WTC11 (cell line): Measurements from ENCODE around the gene NRF1. TPM values are rescaled to one million over a fixed set of nuclear protein-coding genes. Genes with fewer than 3 reads are reported as not detected.

Experiments
- ATAC-seq: fragments of 200-7000 bp; cut with Tn5 transposase; 2 replicates; pipeline ENCODE4 v1.10.0; 2021; ENCODE audit warnings: mild to moderate bottlenecking, moderate library complexity
- CTCF ChIA-PET: fragments of 300-600 bp; sonication (Branson Sonifier 250); formaldehyde crosslinking; loops from one replicate; lab custom pipeline; 2021; ENCODE audit warnings: antibody characterized with exemption; lab: Charles Lee
- POLR2A ChIA-PET: fragments of 350-600 bp; sonication (Branson Sonifier 250); formaldehyde crosslinking; loops from one replicate; lab custom pipeline; 2021; ENCODE audit warnings: antibody characterized with exemption; lab: Charles Lee
- DNase-seq: peaks from one replicate; pipeline ENCODE4 v3.0.0; 2021; ENCODE audit warnings: low spot score
- H3K27ac Mint-ChIP-seq: 2 replicates; pipeline ENCODE4 v1.8.0; 2021; ENCODE audit warnings: mixed read lengths
- H3K27me3 Mint-ChIP-seq: 2 replicates; pipeline ENCODE4 v1.8.0; 2021; ENCODE audit warnings: low read depth, mild to moderate bottlenecking, moderate library complexity, mixed read lengths
- H3K36me3 Mint-ChIP-seq: 2 replicates; pipeline ENCODE4 v1.8.0; 2021; ENCODE audit warnings: mixed read lengths
- H3K4me1 Mint-ChIP-seq: 2 replicates; pipeline ENCODE4 v1.8.0; 2022; ENCODE audit warnings: mixed read lengths
- H3K4me3 Mint-ChIP-seq: 2 replicates; pipeline ENCODE4 v1.8.0; 2021; ENCODE audit warnings: mild to moderate bottlenecking, moderate library complexity, mixed read lengths
- H3K9me3 Mint-ChIP-seq: 2 replicates; pipeline ENCODE4 v1.8.0; 2021; ENCODE audit warnings: mixed read lengths
- CBFB ChIP-seq: sonication (generic); formaldehyde crosslinking; IDR thresholded peaks from 2 replicates; pipeline ENCODE4 v1.8.1; 2022; ENCODE audit warnings: mild to moderate bottlenecking, low read depth, missing genetic modification reagents
- ESRRA ChIP-seq: sonication (generic); formaldehyde crosslinking; IDR thresholded peaks from 2 replicates; pipeline ENCODE4 v1.8.1; 2022; ENCODE audit warnings: mild to moderate bottlenecking, missing genetic modification reagents, borderline replicate concordance
- JAZF1 ChIP-seq: fragments of 250-450 bp; sonication (Bioruptor Pico); IDR thresholded peaks from 2 replicates; pipeline ENCODE4 v1.9.0; 2021; ENCODE audit warnings: moderate library complexity, mild to moderate bottlenecking, inconsistent platforms
- MAX ChIP-seq: sonication (generic); formaldehyde crosslinking; IDR thresholded peaks from 2 replicates; pipeline ENCODE4 v1.8.0; 2022; ENCODE audit warnings: mild to moderate bottlenecking, missing genetic modification reagents
- MYBL2 ChIP-seq: sonication (generic); formaldehyde crosslinking; IDR thresholded peaks from 2 replicates; pipeline ENCODE4 v1.8.1; 2023; ENCODE audit warnings: mild to moderate bottlenecking, moderate library complexity, missing genetic modification reagents
- NFE2L1 ChIP-seq: sonication (generic); formaldehyde crosslinking; IDR thresholded peaks from 2 replicates; pipeline ENCODE4 v1.8.1; 2023; ENCODE audit warnings: missing genetic modification reagents
- NR3C1 ChIP-seq: sonication (generic); formaldehyde crosslinking; conservative IDR thresholded peaks from 2 replicates; pipeline ENCODE4 v1.8.1; 2023; ENCODE audit warnings: low read depth, mild to moderate bottlenecking, missing genetic modification reagents
- PRDM15 ChIP-seq: sonication (generic); formaldehyde crosslinking; IDR thresholded peaks from 2 replicates; pipeline ENCODE4 v1.8.0; 2022; ENCODE audit warnings: missing genetic modification reagents
- RELA ChIP-seq: sonication (generic); formaldehyde crosslinking; IDR thresholded peaks from 2 replicates; pipeline ENCODE4 v1.8.1; 2022; ENCODE audit warnings: missing genetic modification reagents, mild to moderate bottlenecking, borderline replicate concordance
- TEAD1 ChIP-seq: sonication (generic); formaldehyde crosslinking; IDR thresholded peaks from 2 replicates; pipeline ENCODE4 v1.8.0; 2022; ENCODE audit warnings: mild to moderate bottlenecking, missing genetic modification reagents
- TP53 ChIP-seq: sonication (generic); formaldehyde crosslinking; IDR thresholded peaks from 2 replicates; pipeline ENCODE4 v1.8.1; 2023; ENCODE audit warnings: mild to moderate bottlenecking, missing genetic modification reagents
- ZBTB21 ChIP-seq: sonication (generic); formaldehyde crosslinking; IDR thresholded peaks from 2 replicates; pipeline ENCODE4 v1.8.1; 2023; ENCODE audit warnings: mild to moderate bottlenecking, missing genetic modification reagents, borderline replicate concordance
- ZNF423 ChIP-seq: fragments of 250-450 bp; sonication (Bioruptor Pico); IDR thresholded peaks from 2 replicates; pipeline ENCODE4 v2.1.2; 2022; ENCODE audit warnings: mild to moderate bottlenecking, moderate library complexity
- ZNF425 ChIP-seq: fragments of 250-450 bp; sonication (Bioruptor Pico); conservative IDR thresholded peaks from 2 replicates; pipeline ENCODE4 v1.9.0; 2021; ENCODE audit warnings: mild to moderate bottlenecking
- total RNA-seq: library from RNA; stranded (reverse); gene quantifications from 3 replicates; pipeline ENCODE4 v1.2.3, GENCODE V29; 2021
- TF ChIP-seq, protein P1 (sequence below): sonication (generic); formaldehyde crosslinking; IDR thresholded peaks from 2 replicates; pipeline ENCODE4 v1.8.0; 2022; ENCODE audit warnings: mild to moderate bottlenecking, missing genetic modification reagents
- TF ChIP-seq, protein P2 (sequence below): sonication (generic); formaldehyde crosslinking; IDR thresholded peaks from 2 replicates; pipeline ENCODE4 v1.8.0; 2022; ENCODE audit warnings: mild to moderate bottlenecking, missing genetic modification reagents
- TF ChIP-seq, protein P3 (sequence below): fragments of 250-450 bp; sonication (Bioruptor Pico); IDR thresholded peaks from 2 replicates; pipeline ENCODE4 v2.1.2; 2022; ENCODE audit warnings: mild to moderate bottlenecking, moderate library complexity

NRF1 gene
- total RNA-seq, 1 experiment from 2014 or later, result 16.4 TPM

DNA sequence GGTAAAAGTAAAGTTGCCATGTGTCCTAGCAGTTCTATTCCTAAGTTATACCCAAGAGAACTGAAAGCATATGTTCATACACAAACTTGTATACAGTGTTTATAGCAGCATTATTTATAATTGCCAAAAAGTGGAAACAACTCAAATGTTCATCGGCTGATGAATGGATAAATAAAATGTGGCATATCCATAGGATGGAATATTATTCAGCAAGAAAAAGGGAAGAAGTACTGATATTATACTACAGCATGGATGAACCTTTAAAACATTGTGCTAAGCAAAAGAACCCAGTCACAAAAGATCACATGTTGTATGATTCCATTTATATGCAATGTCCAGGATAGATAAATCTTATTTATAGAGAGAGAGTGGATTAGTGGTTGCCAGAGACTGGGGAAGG is 68.9 kb downstream of the NRF1 start:
- TF ChIP-seq NR3C1, result no peak
- no peak for TF ChIP-seq ZNF423
- TF ChIP-seq JAZF1 (CRISPR knock-in tag), result no peak
- TF ChIP-seq TEAD1, result no peak
- no peak for TF ChIP-seq NFE2L1
- no peak for TF ChIP-seq CBFB (CRISPR knock-in tag)
- TF ChIP-seq, protein P1, sequence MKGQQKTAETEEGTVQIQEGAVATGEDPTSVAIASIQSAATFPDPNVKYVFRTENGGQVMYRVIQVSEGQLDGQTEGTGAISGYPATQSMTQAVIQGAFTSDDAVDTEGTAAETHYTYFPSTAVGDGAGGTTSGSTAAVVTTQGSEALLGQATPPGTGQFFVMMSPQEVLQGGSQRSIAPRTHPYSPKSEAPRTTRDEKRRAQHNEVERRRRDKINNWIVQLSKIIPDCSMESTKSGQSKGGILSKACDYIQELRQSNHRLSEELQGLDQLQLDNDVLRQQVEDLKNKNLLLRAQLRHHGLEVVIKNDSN (CRISPR knock-in tag), result no peak
- TF ChIP-seq MYBL2 (CRISPR knock-in tag), result no peak
- TF ChIP-seq MAX (CRISPR knock-in tag), result no peak
- no peak for TF ChIP-seq ESRRA (CRISPR knock-in tag)
- TF ChIP-seq TP53 (CRISPR knock-in tag), result no peak
- TF ChIP-seq ZNF425 (CRISPR knock-in tag), result no peak
- no peak for TF ChIP-seq ZBTB21 (CRISPR knock-in tag)
- TF ChIP-seq, protein P2, sequence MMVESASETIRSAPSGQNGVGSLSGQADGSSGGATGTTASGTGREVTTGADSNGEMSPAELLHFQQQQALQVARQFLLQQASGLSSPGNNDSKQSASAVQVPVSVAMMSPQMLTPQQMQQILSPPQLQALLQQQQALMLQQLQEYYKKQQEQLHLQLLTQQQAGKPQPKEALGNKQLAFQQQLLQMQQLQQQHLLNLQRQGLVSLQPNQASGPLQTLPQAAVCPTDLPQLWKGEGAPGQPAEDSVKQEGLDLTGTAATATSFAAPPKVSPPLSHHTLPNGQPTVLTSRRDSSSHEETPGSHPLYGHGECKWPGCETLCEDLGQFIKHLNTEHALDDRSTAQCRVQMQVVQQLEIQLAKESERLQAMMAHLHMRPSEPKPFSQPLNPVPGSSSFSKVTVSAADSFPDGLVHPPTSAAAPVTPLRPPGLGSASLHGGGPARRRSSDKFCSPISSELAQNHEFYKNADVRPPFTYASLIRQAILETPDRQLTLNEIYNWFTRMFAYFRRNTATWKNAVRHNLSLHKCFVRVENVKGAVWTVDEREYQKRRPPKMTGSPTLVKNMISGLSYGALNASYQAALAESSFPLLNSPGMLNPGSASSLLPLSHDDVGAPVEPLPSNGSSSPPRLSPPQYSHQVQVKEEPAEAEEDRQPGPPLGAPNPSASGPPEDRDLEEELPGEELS (CRISPR knock-in tag), result no peak
- TF ChIP-seq, protein P3, sequence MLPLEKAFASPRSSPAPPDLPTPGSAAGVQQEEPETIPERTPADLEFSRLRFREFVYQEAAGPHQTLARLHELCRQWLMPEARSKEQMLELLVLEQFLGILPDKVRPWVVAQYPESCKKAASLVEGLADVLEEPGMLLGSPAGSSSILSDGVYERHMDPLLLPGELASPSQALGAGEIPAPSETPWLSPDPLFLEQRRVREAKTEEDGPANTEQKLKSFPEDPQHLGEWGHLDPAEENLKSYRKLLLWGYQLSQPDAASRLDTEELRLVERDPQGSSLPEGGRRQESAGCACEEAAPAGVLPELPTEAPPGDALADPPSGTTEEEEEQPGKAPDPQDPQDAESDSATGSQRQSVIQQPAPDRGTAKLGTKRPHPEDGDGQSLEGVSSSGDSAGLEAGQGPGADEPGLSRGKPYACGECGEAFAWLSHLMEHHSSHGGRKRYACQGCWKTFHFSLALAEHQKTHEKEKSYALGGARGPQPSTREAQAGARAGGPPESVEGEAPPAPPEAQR (CRISPR knock-in tag), result no peak
- TF ChIP-seq PRDM15 (CRISPR knock-in tag), result no peak
- TF ChIP-seq RELA, result no peak

More for the DNA sequence above, 68.9 kb downstream of the NRF1 start:
- Mint-ChIP-seq H3K27me3 (no peaks in the 10 kb centered on the region), H3K27ac (no peak overlapping the region), H3K4me3 (no peak overlapping the region), H3K4me1 (peaks cover 7% of the 10 kb centered on the region), H3K9me3 (peaks cover 5% of the 10 kb centered on the region), H3K36me3 (peaks cover 28% of the 10 kb centered on the region)
- DNase-seq (no peak), ATAC-seq (no peak)
- CTCF ChIA-PET, result no interaction called here
- POLR2A ChIA-PET, result no interaction called here
